ENCODE measurements around the gene SAMD3. TPM values are rescaled to one million over a fixed set of nuclear protein-coding genes. Genes with fewer than 3 reads are reported as not detected.

Gene SAMD3
- total and polyA plus RNA-seq, 12 donors: 0.48 to 12.5 (median 4.4) TPM; not detected in 1

GRCh38 chr6:130161683-130162404 is 60.9 kb downstream of the SAMD3 start:
- no peaks in the 10 kb centered on the region for H3K27me3 ChIP-seq
- H3K36me3 ChIP-seq (replicated peaks in 1 of 2): no peaks in the 10 kb centered on the region
- DNase-seq: no peak
- 64 to 73% (median 67%) methylated on average over 6 of the region's 6 CpGs for WGBS, 4 donors
- no peak overlapping the region for H3K4me3 ChIP-seq
- TF ChIP-seq CTCF (IDR thresholded peaks at IDR 0.05): no peak
- TF ChIP-seq POLR2A (IDR thresholded peaks at IDR 0.05): no peak
- no peak overlapping the region for H3K27ac ChIP-seq
- H3K4me1 ChIP-seq (replicated peaks in 1 of 2): no peaks in the 10 kb centered on the region
- no peaks in the 10 kb centered on the region for H3K9me3 ChIP-seq (replicated peaks in 1 of 3)
- intact Hi-C loops (cut with DNase I): no loop called here

- Histone ChIP-seq H3K27ac (no peak overlapping the region), H3K27me3 (no peaks in the 10 kb centered on the region), H3K36me3 (replicated peaks in 1 of 2) (no peaks in the 10 kb centered on the region), H3K4me3 (no peak overlapping the region), H3K9me3 (replicated peaks in 1 of 3) (no peaks in the 10 kb centered on the region), H3K4me1 (replicated peaks in 1 of 2) (no peaks in the 10 kb centered on the region)
- intact Hi-C loops (cut with DNase I): no loop called here
- peak in 1 of 7 donors; percentile 14 for DNase-seq
- TF ChIP-seq CTCF (IDR thresholded peaks at IDR 0.05): no peak
- no peak for TF ChIP-seq POLR2A (IDR thresholded peaks at IDR 0.05)
- 31 to 39% (median 35%) methylated on average over 3 of the region's 3 CpGs for WGBS, 4 donors
These were observed 62.8 kb downstream of the SAMD3 start for GRCh38 chr6:130159956-130160355.

GRCh38 chr6:130158548-130158947 is 64.2 kb downstream of the SAMD3 start:
- Histone ChIP-seq H3K27me3 (no peaks in the 10 kb centered on the region), H3K9me3 (replicated peaks in 1 of 3) (no peaks in the 10 kb centered on the region), H3K4me3 (no peak overlapping the region), H3K27ac (no peak overlapping the region), H3K36me3 (replicated peaks in 1 of 2) (no peaks in the 10 kb centered on the region), H3K4me1 (replicated peaks in 1 of 2) (no peaks in the 10 kb centered on the region)
- 93 to 97% (median 94%) methylated on average over 4 of the region's 4 CpGs for WGBS, 4 donors
- intact Hi-C loops (cut with DNase I): no loop called here
- TF ChIP-seq CTCF (IDR thresholded peaks at IDR 0.05) (no peak), POLR2A (IDR thresholded peaks at IDR 0.05) (no peak)
- no peak for DNase-seq

GRCh38 chr6:130158056-130158455 is 64.7 kb downstream of the SAMD3 start:
- Histone ChIP-seq H3K27me3 (no peaks in the 10 kb centered on the region), H3K27ac (no peak overlapping the region), H3K36me3 (replicated peaks in 1 of 2) (no peaks in the 10 kb centered on the region), H3K9me3 (replicated peaks in 1 of 3) (no peaks in the 10 kb centered on the region), H3K4me1 (replicated peaks in 1 of 2) (no peaks in the 10 kb centered on the region), H3K4me3 (no peak overlapping the region)
- TF ChIP-seq CTCF (IDR thresholded peaks at IDR 0.05): no peak
- no peak for DNase-seq
- intact Hi-C loops (cut with DNase I): no loop called here
- 93 to 96% (median 94%) methylated on average over 2 of the region's 2 CpGs for WGBS, 4 donors

Data from adrenal gland (tissue), 12 donors.